Measurements from ENCODE around the gene ATP6V0D1.

Gene ATP6V0D1

GRCh38 chr16:67391424-67392300 is 89.3 kb downstream of the ATP6V0D1 start:
- no peak for DNase-seq
- TF ChIP-seq GATA1 (IDR thresholded peaks at IDR 0.05; ENCODE audit: low read depth, low read length) (no peak), POLR2A (IDR thresholded peaks at IDR 0.05; ENCODE audit: low read length) (no peak)

- no peak for DNase-seq
- TF ChIP-seq POLR2A (IDR thresholded peaks at IDR 0.05; ENCODE audit: low read length) (no peak), GATA1 (IDR thresholded peaks at IDR 0.05; ENCODE audit: low read depth, low read length) (no peak)
Observed at GRCh38 chr16:67390816-67391423, 90.0 kb downstream of the ATP6V0D1 start.

- no peak for TF ChIP-seq GATA1 (IDR thresholded peaks at IDR 0.05; ENCODE audit: low read depth, low read length)
- TF ChIP-seq POLR2A (IDR thresholded peaks at IDR 0.05; ENCODE audit: low read length), result no peak
- DNase-seq, result no peak
Observed at GRCh38 chr16:67389911-67390815, 90.8 kb downstream of the ATP6V0D1 start.

- DNase-seq, result no peak
- no peak for TF ChIP-seq GATA1 (IDR thresholded peaks at IDR 0.05; ENCODE audit: low read depth, low read length)
Observed at GRCh38 chr16:67388591-67388990, 92.4 kb downstream of the ATP6V0D1 start.

GRCh38 chr16:67388191-67388590 is 92.8 kb downstream of the ATP6V0D1 start:
- TF ChIP-seq GATA1 (IDR thresholded peaks at IDR 0.05; ENCODE audit: low read depth, low read length) (no peak), POLR2A (IDR thresholded peaks at IDR 0.05; ENCODE audit: low read length) (no peak)
- DNase-seq, result no peak

Measured in erythroblast (primary cell).